ENCODE measurements around the gene ITGA2.
A peak's percentile ranks its signal among the peaks of the same experiment; 100 is the strongest.

The ITGA2 gene

DNA sequence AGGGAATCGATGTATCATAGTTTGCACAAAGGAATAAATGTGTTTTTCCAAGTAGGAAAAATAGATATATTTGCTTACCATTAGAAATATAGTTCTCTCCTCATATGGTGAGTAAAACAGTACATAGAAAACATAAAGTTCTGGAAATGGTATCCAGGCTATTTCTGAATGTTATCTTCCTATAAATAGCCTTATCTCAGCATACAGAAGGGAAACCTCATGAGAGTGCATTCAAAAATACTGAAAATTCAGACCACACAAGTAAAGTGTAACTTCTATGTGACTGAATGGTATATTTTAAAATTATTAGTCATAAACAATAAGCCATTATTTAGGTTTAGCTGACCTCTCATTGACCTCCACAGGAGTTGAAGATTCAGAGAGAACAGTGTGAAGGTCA lies 76.9 kb downstream of the ITGA2 start:
- DNase-seq = no peak

DNA sequence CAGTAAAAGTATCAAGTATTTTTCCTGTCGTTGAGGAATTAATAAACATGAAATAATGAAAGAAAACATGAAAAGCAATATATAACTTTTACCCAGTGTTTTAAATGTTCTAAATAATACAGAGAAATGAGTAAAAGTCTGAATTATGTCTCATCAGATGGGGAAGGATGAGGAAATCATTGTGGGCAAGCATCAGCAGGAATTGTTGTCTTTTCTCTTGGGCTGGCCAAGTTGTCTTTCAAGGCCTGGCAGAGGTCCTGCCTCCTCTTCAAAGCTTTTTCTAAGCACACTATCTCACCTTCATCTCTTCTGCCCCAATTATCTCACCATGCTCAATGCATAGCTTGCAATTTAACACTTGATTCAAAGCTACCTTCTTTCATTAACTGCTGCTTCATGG lies 78.5 kb downstream of the ITGA2 start:
- no peak for DNase-seq

GRCh38 chr5:53068291-53068836 lies 79.2 kb downstream of the ITGA2 start:
- no peak for DNase-seq

- no peak for DNase-seq
Observed at GRCh38 chr5:53069626-53070025, 80.5 kb downstream of the ITGA2 start.

DNA sequence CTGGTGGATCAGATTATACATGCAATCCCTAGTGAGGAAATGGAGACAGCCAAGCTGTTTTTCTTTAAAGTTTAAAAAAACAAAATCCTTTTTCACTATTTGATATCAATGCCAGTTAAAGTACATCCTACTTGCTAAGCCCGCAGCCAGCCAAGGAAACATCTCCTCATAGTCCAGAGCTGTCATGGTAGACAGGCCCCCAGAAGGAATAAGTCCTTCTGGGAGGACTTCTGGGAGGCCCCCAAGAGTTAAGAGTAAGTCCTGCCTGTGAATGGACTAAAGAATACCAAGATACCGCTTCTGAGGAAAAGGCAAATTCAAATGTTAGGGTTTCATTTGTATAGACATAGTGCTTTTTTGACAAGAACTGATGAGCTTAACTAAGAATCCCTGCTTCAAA lies 82.1 kb downstream of the ITGA2 start:
- no peak for DNase-seq

DNA sequence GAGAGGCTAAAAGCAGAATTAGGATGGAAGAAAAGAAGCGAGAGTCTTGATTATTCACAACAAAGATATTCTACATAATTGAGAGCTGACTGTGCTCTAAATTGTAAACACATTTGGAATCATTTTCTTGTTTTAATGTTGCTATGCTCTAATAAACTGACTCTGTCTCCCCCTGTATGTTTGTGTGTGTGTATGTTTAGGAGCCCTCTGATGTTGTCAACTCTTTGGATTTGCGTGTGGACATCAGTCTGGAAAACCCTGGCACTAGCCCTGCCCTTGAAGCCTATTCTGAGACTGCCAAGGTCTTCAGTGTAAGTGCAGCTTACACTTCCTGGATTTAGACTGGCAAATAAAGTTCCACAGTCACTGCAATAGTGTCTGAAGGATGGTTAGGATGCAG lies 82.6 kb downstream of the ITGA2 start:
- no peak for DNase-seq

GRCh38 chr5:53073348-53073747 lies 84.2 kb downstream of the ITGA2 start:
- no peak for DNase-seq

GRCh38 chr5:53076014-53076583 lies 86.9 kb downstream of the ITGA2 start:
- no peak for DNase-seq

DNA sequence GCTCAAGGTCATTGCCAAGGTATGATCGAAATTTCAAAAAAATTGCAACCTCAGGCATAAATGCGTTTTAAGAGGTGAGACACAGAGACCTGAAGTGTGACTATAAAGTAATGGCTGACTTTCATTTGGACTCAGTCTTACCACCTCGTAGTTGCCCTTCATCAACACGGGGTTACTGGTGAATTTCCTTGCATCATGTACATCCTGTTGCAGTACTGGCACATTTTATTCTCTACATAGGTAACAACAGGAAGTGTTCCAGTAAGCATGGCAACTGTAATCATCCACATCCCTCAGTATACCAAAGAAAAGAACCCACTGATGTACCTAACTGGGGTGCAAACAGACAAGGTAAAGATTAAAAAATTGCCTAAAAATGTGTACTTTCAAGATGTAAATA lies 91.1 kb downstream of the ITGA2 start:
- no peak for DNase-seq

DNA sequence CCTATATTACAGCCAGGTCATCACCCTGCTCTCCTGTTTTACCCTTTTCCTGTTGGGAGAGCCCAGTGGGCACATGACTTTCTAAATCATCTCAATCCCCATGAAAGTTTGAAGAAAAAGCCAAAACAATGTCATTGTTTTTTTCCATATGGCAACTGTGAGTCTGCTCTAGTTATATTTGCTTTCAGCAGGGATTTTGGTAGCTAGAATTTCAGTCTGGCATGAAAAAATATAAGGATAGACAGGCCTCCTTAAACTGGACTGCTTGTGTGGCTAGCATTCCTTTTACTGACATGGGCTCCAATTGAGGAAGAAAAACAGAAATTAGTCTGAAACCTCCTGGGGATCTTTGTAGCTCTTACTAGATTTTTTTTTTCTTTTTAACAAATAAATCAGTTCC lies 94.8 kb downstream of the ITGA2 start:
- DNase-seq = no peak

DNA sequence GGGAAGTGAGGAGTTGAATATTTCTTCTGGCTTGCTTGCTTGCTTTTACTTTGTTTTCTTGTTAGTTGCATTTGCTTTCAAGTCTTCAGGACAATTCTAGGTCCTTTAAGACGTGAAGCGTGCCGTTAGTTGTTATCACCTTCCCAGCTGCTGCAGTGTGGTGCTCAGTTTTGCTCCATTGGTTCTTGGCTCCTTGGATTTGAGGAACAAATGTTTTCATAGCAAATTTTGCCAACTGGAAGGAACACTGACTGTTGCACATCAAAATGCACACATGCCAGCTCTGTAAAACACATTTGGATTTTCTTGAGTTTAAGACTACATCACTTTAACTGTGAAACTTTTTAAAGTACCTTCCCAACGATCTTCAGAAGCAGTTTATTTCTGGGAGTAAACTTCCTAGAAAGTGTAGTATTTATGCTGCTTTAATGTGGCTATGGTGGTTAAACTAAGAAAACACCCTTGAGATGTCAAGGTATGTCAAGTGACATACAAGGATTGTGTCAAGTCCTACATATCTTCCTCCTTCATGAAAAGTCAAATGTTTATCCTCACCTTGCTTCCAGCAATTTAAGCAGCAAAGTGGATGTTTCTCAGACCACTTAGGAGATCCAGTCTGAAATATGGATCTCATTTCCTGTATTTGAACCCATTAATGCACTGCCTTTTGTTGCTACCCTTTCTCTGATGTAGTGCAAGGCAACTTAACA lies 95.5 kb downstream of the ITGA2 start:
- no peak for DNase-seq

- DNase-seq = no peak
Observed at GRCh38 chr5:53087171-53087570, 98.0 kb downstream of the ITGA2 start.

GRCh38 chr5:53087621-53088121 lies 98.5 kb downstream of the ITGA2 start:
- DNase-seq = no peak

GRCh38 chr5:53089481-53089991 lies 100.4 kb downstream of the ITGA2 start:
- DNase-seq = no peak

DNA sequence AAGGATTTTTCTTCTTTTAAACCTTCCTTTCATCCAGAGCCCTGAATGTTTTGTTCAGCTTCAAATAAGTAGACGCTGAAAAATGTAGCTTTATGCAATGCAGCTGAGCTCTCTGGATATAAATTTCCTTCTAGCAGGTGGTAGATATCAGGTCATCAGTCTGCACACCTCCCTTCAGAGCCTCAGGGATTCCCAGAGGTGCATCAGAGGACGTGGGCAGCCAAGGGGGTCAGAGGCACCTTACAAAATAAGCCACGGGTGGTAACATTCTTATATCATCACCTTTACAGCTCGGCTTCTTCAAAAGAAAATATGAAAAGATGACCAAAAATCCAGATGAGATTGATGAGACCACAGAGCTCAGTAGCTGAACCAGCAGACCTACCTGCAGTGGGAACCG lies 101.1 kb downstream of the ITGA2 start:
- no peak for DNase-seq

DNA sequence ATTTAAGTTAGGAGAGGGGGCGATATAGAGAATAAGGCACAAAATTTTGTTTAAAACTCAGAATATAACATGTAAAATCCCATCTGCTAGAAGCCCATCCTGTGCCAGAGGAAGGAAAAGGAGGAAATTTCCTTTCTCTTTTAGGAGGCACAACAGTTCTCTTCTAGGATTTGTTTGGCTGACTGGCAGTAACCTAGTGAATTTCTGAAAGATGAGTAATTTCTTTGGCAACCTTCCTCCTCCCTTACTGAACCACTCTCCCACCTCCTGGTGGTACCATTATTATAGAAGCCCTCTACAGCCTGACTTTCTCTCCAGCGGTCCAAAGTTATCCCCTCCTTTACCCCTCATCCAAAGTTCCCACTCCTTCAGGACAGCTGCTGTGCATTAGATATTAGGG lies 102.1 kb downstream of the ITGA2 start:
- DNase-seq = no peak

DNA sequence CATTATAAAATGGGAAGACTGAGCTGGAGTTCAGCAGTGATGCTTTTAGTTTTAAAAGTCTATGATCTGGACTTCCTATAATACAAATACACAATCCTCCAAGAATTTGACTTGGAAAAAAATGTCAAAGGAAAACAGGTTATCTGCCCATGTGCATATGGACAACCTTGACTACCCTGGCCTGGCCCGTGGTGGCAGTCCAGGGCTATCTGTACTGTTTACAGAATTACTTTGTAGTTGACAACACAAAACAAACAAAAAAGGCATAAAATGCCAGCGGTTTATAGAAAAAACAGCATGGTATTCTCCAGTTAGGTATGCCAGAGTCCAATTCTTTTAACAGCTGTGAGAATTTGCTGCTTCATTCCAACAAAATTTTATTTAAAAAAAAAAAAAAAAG lies 103.1 kb downstream of the ITGA2 start:
- no peak for DNase-seq

GRCh38 chr5:53095217-53095616 lies 106.1 kb downstream of the ITGA2 start:
- DNase-seq = no peak

- peak; percentile 69 for DNase-seq
Observed at GRCh38 chr5:53095931-53096525, 106.9 kb downstream of the ITGA2 start.

- DNase-seq = no peak
Observed at GRCh38 chr5:53099546-53099945, 110.4 kb downstream of the ITGA2 start.

DNA sequence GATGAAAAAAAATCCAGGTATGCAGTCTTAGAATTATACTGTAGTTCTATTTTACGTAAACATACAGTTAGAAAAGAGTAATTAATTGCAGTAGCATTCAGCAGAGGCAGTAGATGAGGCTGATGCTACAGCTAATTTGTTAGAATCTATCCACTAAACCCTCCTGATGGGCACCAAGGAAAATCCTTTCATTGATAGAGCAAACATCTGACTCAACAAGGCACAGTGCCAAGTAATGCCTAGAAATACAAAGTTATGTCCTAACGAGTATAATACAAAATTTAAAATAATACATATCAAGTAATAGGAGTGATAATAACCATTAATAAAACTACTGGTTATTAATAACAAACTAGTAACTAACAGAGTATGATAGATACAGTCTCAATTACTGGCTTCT lies 111.5 kb downstream of the ITGA2 start:
- DNase-seq = no peak

- no peak for DNase-seq
Observed at GRCh38 chr5:53105611-53106300, 116.6 kb downstream of the ITGA2 start.

DNA sequence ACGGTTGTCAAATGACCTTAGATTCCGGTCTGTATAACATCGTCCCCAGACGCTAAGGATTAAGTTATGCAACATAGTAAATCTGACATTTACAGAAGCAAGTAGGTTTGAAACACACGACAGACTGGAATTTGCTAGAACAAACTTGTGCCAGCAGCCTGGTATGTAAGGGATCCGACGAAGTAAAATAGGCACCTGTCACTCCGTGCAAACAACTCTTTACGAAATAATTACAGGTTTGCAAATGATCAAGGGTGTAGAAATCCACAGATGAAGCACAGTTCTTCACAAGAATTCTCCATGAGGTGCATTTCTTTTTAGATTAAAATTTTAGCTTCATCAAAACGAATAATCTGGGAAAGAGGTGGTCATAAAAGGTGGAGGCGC lies 119.9 kb downstream of the ITGA2 start:
- no peak for DNase-seq

All from activated gamma-delta T cell treated with Interleukin-2 at 50 U/mL for 16 hours (primary cell).